Muscle layer of duodenum (tissue), 2 donors: ENCODE data around the gene KIF16B.

Source experiments
- H3K27ac ChIP-seq: one replicate; pipeline ENCODE4 v1.7.0; 2013; ENCODE audit warnings: mild to moderate bottlenecking, low read length
- H3K27me3 ChIP-seq: one replicate; pipeline ENCODE4 v1.7.0; 2013; ENCODE audit warnings: low read depth, mild to moderate bottlenecking, control low read depth, low read length
- H3K36me3 ChIP-seq, 2 donors: one replicate each; pipeline ENCODE4 v1.7.0; 2013; ENCODE audit warnings: low read length in 2 of 2, control low read depth in 1 of 2, mild to moderate bottlenecking in 1 of 2; ENCODE audit not compliant: insufficient read depth in 2 of 2, control insufficient read depth in 1 of 2
- H3K4me1 ChIP-seq, 2 donors: one replicate each; pipeline ENCODE4 v1.7.0; 2013; ENCODE audit warnings: low read length in 2 of 2, mild to moderate bottlenecking in 2 of 2, control low read depth in 1 of 2, moderate library complexity in 1 of 2; ENCODE audit not compliant: insufficient read depth in 2 of 2, control insufficient read depth in 1 of 2
- H3K4me3 ChIP-seq, 2 donors: one replicate each; pipeline ENCODE4 v1.7.0; 2013; ENCODE audit warnings: low read length in 2 of 2, low read depth in 1 of 2, mild to moderate bottlenecking in 1 of 2
- H3K9me3 ChIP-seq, 2 donors: one replicate each; pipeline ENCODE4 v1.7.0; 2013; ENCODE audit warnings: low read length in 2 of 2, control low read depth in 1 of 2, mild to moderate bottlenecking in 1 of 2; ENCODE audit not compliant: control insufficient read depth in 1 of 2
- donor health status: healthy.

The KIF16B gene

DNA sequence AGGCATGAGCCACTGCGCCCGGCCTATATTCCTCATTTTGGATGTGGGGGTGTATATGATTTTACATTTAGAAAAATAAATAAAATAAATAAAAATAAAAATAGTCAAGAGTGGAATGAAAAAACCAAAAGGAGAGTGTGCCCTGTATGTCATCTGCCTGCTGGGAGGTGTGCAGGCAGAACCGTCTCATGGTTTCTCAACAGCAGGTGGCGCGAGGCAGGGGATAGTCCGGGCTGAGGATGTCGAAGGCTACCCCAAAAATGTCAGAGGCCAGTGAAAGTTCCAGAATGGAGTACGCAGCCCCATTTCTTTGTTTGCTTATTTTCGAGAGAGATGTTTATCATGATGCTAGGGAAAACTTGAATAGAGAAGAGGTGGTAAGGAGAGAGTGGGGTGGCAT lies 16.4 kb upstream of the KIF16B start:
- Histone ChIP-seq H3K9me3 (no peaks in the 10 kb centered on the region), H3K36me3 (no peaks in the 10 kb centered on the region), H3K4me1 (no peaks in the 10 kb centered on the region), H3K27me3 (no peaks in the 10 kb centered on the region), H3K4me3 (no peak overlapping the region), H3K27ac (no peak overlapping the region)

DNA sequence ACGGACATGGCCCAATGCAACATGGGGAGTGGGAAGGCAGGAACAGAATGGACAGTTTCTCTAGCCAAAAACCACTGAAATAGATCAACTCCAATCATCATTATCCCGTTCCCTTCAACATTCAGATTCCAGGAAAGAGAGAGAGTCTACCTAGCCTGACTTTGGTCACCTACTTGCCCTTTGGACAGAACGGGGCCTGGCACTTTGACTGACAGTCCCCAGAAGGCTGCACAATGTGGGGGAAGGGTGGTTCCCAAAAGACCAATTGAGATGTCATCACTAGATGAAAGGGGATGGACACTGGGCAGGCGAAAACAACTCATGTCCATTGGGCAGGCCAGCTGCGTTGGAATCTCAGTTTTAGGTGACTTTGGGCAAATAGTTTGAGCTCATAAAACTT lies 15.0 kb upstream of the KIF16B start:
- Histone ChIP-seq H3K4me1 (no peaks in the 10 kb centered on the region), H3K27ac (no peak overlapping the region), H3K27me3 (no peaks in the 10 kb centered on the region), H3K4me3 (no peak overlapping the region), H3K36me3 (no peaks in the 10 kb centered on the region), H3K9me3 (no peaks in the 10 kb centered on the region)

DNA sequence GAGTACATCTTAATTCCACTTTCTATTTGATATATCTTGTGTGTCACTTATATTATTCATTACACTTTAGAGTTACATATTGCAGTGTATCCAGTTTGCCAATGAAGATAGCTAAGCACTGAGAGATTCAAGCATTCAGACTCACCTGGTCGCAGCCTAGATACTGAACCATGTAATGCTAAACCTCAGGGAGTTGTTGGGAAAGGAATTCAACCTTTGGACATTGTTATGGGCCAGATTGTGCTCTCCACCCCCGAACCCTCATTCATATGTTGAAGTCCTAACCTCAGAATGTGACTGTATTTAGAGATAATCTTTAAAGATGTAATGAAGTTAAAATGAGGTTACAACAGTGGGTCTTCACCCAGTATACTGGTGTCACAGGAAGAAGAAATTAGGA lies 13.8 kb upstream of the KIF16B start:
- H3K27me3 ChIP-seq: no peaks in the 10 kb centered on the region
- no peaks in the 10 kb centered on the region for H3K36me3 ChIP-seq
- H3K27ac ChIP-seq: no peak overlapping the region

DNA sequence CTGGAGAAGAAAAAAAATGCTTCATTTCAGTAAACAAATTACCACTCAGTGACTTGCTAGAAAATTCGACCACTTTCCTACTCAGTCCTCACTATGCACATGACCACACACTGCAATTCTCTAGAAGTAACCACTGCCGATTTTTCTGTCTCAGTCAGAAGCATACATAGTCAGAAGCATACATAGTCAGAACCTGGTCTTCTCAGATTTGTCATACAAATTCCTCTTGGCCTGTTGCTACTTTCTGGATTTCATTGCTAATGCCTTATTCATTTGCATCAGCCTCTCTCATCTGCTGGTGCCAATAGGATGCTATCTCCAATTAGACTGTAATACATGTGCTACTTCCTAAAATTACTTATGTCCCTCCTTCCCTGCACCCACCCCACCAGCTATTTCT lies 10.2 kb upstream of the KIF16B start:
- Histone ChIP-seq H3K4me1 (peaks cover 0 to 4% of the 10 kb centered on the region in 2 donors), H3K4me3 (no peak overlapping the region), H3K36me3 (no peaks in the 10 kb centered on the region), H3K27me3 (no peaks in the 10 kb centered on the region), H3K27ac (no peak overlapping the region), H3K9me3 (no peaks in the 10 kb centered on the region)

More for the DNA sequence above, 13.8 kb upstream of the KIF16B start:
- Histone ChIP-seq H3K9me3 (no peaks in the 10 kb centered on the region), H3K4me1 (no peaks in the 10 kb centered on the region), H3K4me3 (no peak overlapping the region)

DNA sequence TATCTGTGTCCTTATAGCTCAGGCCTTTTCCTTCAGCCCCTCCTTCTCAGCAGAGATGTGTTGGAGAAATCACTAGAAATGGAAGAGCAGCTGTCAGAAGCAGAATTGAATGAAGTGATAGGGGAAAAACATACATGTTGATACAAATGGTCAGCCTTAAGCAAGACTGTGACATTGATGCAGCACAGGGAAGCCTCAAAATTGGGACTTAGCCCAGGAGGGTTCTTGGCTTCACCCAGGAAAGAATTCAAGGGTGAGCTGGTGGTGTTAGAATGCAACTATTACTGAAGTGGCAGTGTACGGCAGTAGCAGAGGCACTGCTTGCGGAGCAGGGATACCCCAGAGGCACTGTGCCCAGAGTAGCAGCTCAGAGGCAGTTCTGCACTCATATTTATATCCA lies 8.0 kb upstream of the KIF16B start:
- Histone ChIP-seq H3K9me3 (no peaks in the 10 kb centered on the region), H3K4me3 (no peak overlapping the region), H3K27me3 (no peaks in the 10 kb centered on the region), H3K27ac (no peak overlapping the region), H3K4me1 (peaks cover 0 to 4% of the 10 kb centered on the region in 2 donors), H3K36me3 (no peaks in the 10 kb centered on the region)

DNA sequence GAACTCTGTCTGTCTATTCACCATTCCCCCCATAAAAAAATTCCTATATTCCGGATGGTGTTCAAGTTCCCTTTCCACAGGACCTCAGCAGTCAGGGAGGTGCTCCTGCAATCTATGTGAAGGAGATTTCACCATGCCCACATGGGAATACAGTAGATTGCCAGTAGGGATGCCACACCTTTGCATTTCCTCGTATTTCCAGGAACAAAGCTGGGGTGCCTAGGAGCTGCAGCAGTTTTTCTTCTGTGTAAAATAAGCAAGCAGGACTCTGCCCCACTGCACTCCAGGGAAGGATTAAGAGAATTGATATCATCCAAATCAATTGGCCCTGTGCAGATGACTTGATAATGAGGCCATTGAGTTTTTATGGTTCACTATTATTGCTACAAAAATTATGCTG lies 7.4 kb upstream of the KIF16B start:
- Histone ChIP-seq H3K9me3 (no peaks in the 10 kb centered on the region), H3K27ac (no peak overlapping the region), H3K27me3 (no peaks in the 10 kb centered on the region), H3K36me3 (no peaks in the 10 kb centered on the region), H3K4me1 (peaks cover 0 to 4% of the 10 kb centered on the region in 2 donors), H3K4me3 (no peak overlapping the region)

DNA sequence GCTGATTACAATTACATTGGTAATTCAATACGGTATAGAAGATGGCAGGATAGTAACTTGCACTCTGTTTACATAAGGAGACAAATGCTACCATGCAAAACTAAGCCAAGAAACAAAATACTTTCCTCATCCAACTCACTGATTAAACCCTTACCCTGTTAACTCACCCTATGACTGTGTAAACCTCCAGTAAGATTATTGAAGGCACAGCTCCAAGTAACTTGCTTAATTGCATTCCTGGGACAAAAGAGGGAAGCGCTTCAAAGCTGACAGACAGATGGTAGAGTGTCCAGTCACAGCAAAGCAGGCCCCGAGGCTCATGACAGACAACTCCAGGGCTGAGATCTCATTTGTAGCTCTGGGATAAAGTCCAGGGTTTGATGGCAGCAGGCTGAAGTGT lies 6.9 kb upstream of the KIF16B start:
- Histone ChIP-seq H3K4me1 (peaks cover 0 to 4% of the 10 kb centered on the region in 2 donors), H3K27me3 (no peaks in the 10 kb centered on the region), H3K4me3 (no peak overlapping the region), H3K27ac (no peak overlapping the region), H3K9me3 (no peaks in the 10 kb centered on the region), H3K36me3 (no peaks in the 10 kb centered on the region)

DNA sequence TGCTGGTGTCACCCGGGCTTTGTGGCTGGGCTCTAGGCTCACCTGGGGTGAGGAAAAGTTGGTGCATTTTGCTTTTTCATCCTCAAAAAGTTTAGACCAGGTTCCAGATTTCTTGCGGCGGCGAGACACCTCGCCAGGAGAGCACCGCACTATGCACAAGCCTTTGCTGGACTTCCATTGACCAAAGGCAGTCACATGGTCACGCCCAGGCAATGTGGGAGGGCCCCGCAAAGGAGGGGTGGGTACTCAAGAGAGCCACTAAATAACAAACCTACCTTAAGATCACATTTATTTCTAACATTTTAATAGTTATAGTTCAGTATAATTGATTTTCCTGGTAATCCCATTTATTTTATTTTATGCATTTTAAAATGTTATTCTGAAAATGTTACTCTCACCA lies 3.0 kb upstream of the KIF16B start:
- Histone ChIP-seq H3K27me3 (no peaks in the 10 kb centered on the region), H3K36me3 (no peaks in the 10 kb centered on the region), H3K27ac (no peak overlapping the region), H3K4me3 (no peak overlapping the region), H3K4me1 (peaks cover 2 to 16% of the 10 kb centered on the region in 2 donors), H3K9me3 (no peaks in the 10 kb centered on the region)

DNA sequence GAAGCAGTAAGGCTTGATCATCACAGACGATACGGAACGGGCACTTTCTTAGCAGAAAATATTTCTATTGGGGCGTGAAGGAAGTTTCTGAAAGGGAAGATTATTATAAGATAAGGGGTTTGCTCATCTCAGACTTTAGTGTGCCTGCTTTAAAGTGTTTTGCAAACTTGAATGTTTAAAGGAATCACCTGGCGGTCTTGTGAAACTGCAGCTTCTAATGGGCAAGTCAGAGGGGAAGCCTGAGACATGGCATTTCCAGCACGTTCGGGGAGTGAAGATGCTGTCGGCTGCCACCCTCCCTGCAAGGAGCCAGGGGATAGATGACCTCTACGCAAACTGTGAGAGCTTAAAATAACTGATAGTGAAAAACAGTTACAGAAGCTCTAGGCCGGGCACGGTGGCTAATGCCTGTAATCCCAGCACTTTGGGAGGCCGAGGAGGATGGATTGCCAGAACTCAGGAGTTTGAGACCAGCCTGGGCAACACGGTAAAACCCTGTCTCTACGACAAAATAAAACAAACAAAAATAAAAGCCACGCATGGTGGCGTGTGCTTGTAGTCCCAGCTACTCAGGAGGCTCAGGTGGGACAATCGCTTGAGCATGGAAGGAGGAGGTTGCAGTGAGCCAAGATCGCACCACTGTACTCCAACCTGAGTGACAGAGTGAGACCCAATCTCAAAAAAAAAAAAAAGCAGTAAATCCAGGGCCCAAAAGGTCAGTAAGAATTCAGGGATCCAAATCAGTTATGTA lies 2.3 kb upstream of the KIF16B start:
- Histone ChIP-seq H3K4me3 (peak overlapping the region; percentile 63 to 88), H3K27ac (peak overlapping the region; percentile 65), H3K27me3 (no peaks in the 10 kb centered on the region)

DNA sequence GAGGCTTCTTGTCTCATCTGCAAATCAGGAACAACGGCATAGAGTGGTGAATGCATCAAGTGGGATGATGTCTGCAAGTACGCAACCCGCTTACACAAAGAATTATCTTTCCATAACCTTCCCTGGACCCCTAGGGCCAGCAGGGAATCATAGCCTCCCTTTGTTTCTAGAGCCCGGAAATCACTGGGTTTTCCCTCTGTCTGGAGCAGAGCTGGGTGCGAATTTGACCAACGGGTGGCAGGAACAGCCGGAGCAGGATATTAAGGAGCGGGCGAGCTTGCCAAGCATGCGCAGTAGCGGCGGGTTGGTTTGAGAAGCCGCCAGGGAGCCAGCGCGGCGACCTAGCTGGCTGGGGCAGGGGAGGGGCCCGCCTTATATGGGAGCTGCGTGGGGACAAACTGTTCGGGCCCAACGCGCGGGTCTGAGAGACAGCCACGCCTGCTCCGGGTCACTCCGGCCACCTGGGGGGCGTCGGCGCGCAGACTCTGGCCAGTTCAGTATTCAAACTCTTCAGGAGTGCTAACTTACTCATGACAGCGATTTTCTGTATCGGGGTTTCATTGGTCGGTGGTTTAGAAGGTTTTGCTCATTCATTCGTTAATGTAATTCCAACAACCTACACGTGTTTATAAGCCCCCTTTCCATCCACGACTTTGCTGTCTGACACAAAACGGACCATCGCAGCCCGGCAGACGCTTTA lies 1.6 kb upstream of the KIF16B start:
- no peaks in the 10 kb centered on the region for H3K9me3 ChIP-seq
- no peaks in the 10 kb centered on the region for H3K36me3 ChIP-seq
- peaks cover 5 to 15% of the 10 kb centered on the region in 2 donors for H3K4me1 ChIP-seq
- H3K27me3 ChIP-seq: no peaks in the 10 kb centered on the region
- peak overlapping the region; percentile 63 to 88 for H3K4me3 ChIP-seq
- H3K27ac ChIP-seq: peak overlapping the region; percentile 65

More for the DNA sequence above, 2.3 kb upstream of the KIF16B start:
- H3K9me3 ChIP-seq: no peaks in the 10 kb centered on the region
- H3K4me1 ChIP-seq: peaks cover 5 to 15% of the 10 kb centered on the region in 2 donors
- H3K36me3 ChIP-seq: no peaks in the 10 kb centered on the region

DNA sequence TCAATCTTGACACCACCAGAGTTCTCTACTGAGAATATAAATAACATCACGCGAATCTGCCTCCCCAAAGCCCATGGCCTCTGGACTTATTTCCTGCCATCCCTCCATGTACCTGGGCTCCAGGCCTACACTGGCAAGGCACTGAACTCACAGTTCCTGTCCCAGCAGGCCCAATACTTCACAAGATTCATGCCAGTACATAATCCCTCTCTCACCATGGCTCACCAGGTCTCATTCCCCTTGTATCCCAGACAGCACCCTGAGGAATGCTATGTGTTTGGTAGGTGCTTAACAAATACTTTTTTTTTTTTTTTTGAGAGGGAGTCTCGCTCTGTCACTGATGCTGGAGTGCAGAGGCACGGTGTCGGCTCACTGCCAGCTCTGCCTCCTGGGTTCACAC lies 1.9 kb downstream of the KIF16B start:
- Histone ChIP-seq H3K36me3 (no peaks in the 10 kb centered on the region), H3K4me3 (no peak overlapping the region), H3K27ac (no peak overlapping the region), H3K9me3 (no peaks in the 10 kb centered on the region), H3K27me3 (no peaks in the 10 kb centered on the region), H3K4me1 (peaks cover 5 to 15% of the 10 kb centered on the region in 2 donors)
